GM12892 (cell line): ENCODE data around the gene SLC26A5.

Experiments used
- POLR2A ChIP-seq: IDR thresholded peaks from 2 replicates; pipeline ENCODE4 v1.6.1; 2011; ENCODE audit warnings: low read depth, low read length, control low read depth
- POLR2AphosphoS5 ChIP-seq: IDR thresholded peaks from 2 replicates; pipeline ENCODE4 v1.6.1; 2011; ENCODE audit warnings: low read depth, low read length, control low read depth
- TAF1 ChIP-seq: IDR thresholded peaks from 2 replicates; pipeline ENCODE4 v1.6.1; 2011; ENCODE audit warnings: low read depth, mild to moderate bottlenecking, control low read depth, low read length, borderline replicate concordance

GRCh38 chr7:103446049-103446520 is at the start of gene SLC26A5:
- TF ChIP-seq TAF1 (no peak), POLR2AphosphoS5 (no peak), POLR2A (no peak)
